MM.1S (cell line): ENCODE data around the gene RAMP1.

ENCODE experiments used
- DNase-seq: peaks from one replicate; pipeline ENCODE4 v3.0.0-alpha.2; 2015
- H2AFZ ChIP-seq: fragments of 300-600 bp; sonication (generic); 2 replicates; pipeline ENCODE4 v1.6.0; 2016; ENCODE audit warnings: antibody characterized with exemption, low read length
- H3F3A ChIP-seq: fragments of 300-600 bp; sonication (generic); 2 replicates; pipeline ENCODE4 v1.6.1; 2016; ENCODE audit warnings: mild to moderate bottlenecking, antibody characterized with exemption, low read length, moderate library complexity, mixed read lengths; ENCODE audit not compliant: insufficient read depth
- H3K27ac ChIP-seq: fragments of 300-600 bp; sonication (generic); 2 replicates; pipeline ENCODE4 v1.5.1; 2016; ENCODE audit warnings: mild to moderate bottlenecking, low read length
- H3K27me3 ChIP-seq: fragments of 300-600 bp; sonication (generic); replicated peaks from 2 replicates; pipeline ENCODE4 v1.6.0; 2016; ENCODE audit warnings: low read length; ENCODE audit not compliant: insufficient read depth
- H3K36me3 ChIP-seq: fragments of 300-600 bp; sonication (generic); replicated peaks from 2 replicates; pipeline ENCODE4 v1.6.1; 2016; ENCODE audit warnings: mild to moderate bottlenecking, low read length, mixed read lengths; ENCODE audit not compliant: insufficient read depth
- H3K4me1 ChIP-seq: fragments of 300-600 bp; sonication (generic); 2 replicates; pipeline ENCODE4 v1.6.1; 2016; ENCODE audit warnings: low read length, mixed read lengths
- H3K4me2 ChIP-seq: fragments of 300-600 bp; sonication (generic); 2 replicates; pipeline ENCODE4 v1.6.0; 2016; ENCODE audit warnings: low read depth, low read length
- H3K4me3 ChIP-seq: fragments of 300-600 bp; sonication (generic); 2 replicates; pipeline ENCODE4 v1.5.1; 2016; ENCODE audit warnings: low read length, mixed read lengths
- H3K79me2 ChIP-seq: fragments of 300-600 bp; sonication (generic); 2 replicates; pipeline ENCODE4 v1.6.1; 2016; ENCODE audit warnings: mixed run types, low read length, mixed read lengths
- H3K9ac ChIP-seq: fragments of 300-600 bp; sonication (generic); 2 replicates; pipeline ENCODE4 v1.6.1; 2016; ENCODE audit warnings: low read length, mixed read lengths
- H3K9me2 ChIP-seq: fragments of 300-600 bp; sonication (generic); replicated peaks from 2 replicates; pipeline ENCODE4 v1.6.1; 2016; ENCODE audit warnings: mild to moderate bottlenecking, low read length, mixed read lengths; ENCODE audit not compliant: insufficient read depth
- H3K9me3 ChIP-seq: fragments of 300-600 bp; sonication (generic); replicated peaks from 2 replicates; pipeline ENCODE4 v1.6.1; 2016; ENCODE audit warnings: mild to moderate bottlenecking, low read length, mixed read lengths; ENCODE audit not compliant: insufficient read depth
- H4K20me1 ChIP-seq: fragments of 300-600 bp; sonication (generic); 2 replicates; pipeline ENCODE4 v1.6.1; 2016; ENCODE audit warnings: mild to moderate bottlenecking, low read length, moderate library complexity, mixed read lengths; ENCODE audit not compliant: insufficient read depth
- EZH2 ChIP-seq: fragments of 300-600 bp; sonication (generic); optimal IDR thresholded peaks from 2 replicates; pipeline ENCODE3; 2017; ENCODE audit warnings: low read depth, mild to moderate bottlenecking, antibody characterized with exemption, low read length, mixed read lengths
- EZH2phosphoT487 ChIP-seq: fragments of 300-600 bp; sonication (generic); IDR thresholded peaks from 2 replicates; pipeline ENCODE4 v1.6.1; 2018; ENCODE audit warnings: antibody characterized with exemption, low read length
- TF ChIP-seq, protein P1 (sequence below): fragments of 300-600 bp; sonication (generic); IDR thresholded peaks from 2 replicates; pipeline ENCODE4 v1.5.1; 2016; ENCODE audit warnings: antibody characterized with exemption, low read length, mixed read lengths

Gene RAMP1

DNA sequence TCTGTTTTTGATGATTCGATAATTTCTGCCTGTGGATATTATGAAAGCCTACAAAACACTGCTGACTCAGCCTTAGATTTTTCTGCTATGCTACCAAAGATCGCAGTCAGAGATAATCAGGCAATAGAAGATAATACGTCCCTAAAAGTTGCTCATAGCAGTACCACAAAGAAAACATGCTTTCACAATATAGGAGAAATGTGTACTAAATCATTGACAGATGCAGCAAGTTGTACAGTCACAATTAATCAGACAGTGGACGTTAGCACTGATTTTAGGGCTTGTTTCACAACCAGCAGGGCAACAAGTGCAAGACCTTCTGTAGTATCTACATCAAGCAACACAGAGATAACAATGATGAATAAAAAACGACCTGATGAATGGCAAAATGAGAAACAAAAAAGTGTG lies 41.4 kb upstream of the RAMP1 start:
- Histone ChIP-seq H3K9me2 (no peaks in the 10 kb centered on the region), H3K4me2 (no peak overlapping the region), H3K36me3 (no peaks in the 10 kb centered on the region), H2AFZ (no peak overlapping the region), H3K9ac (no peak overlapping the region), H4K20me1 (no peaks in the 10 kb centered on the region), H3K4me3 (no peak overlapping the region), H3K79me2 (no peaks in the 10 kb centered on the region), H3K27me3 (no peaks in the 10 kb centered on the region), H3K4me1 (no peaks in the 10 kb centered on the region), H3K27ac (no peak overlapping the region), H3F3A (no peaks in the 10 kb centered on the region), H3K9me3 (no peaks in the 10 kb centered on the region)
- TF ChIP-seq EZH2phosphoT487 (no peak), EZH2 (no peak)
- TF ChIP-seq, protein P1, sequence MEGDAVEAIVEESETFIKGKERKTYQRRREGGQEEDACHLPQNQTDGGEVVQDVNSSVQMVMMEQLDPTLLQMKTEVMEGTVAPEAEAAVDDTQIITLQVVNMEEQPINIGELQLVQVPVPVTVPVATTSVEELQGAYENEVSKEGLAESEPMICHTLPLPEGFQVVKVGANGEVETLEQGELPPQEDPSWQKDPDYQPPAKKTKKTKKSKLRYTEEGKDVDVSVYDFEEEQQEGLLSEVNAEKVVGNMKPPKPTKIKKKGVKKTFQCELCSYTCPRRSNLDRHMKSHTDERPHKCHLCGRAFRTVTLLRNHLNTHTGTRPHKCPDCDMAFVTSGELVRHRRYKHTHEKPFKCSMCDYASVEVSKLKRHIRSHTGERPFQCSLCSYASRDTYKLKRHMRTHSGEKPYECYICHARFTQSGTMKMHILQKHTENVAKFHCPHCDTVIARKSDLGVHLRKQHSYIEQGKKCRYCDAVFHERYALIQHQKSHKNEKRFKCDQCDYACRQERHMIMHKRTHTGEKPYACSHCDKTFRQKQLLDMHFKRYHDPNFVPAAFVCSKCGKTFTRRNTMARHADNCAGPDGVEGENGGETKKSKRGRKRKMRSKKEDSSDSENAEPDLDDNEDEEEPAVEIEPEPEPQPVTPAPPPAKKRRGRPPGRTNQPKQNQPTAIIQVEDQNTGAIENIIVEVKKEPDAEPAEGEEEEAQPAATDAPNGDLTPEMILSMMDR = no peak
- DNase-seq = no peak

DNA sequence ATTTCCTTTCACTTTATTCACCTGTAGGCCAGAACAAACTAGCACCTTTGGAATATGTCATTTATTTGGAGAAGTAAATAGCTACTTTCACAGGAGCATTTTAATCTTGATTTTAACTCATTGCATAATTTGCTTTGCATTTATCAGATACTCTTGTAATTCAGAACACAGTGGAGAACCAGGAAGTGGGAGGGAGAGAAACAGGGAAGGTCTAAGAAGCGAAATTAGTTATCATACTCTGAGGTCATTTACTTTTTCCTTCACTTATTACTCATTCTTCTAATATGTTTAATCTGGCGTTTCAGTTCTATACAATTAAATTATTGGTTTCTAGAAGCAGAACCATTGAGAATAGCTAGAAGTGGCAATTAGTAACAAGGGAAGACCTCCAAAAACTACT lies 40.2 kb upstream of the RAMP1 start:
- H2AFZ ChIP-seq = no peak overlapping the region
- no peaks in the 10 kb centered on the region for H3K4me1 ChIP-seq
- H3K27ac ChIP-seq = no peak overlapping the region
- H4K20me1 ChIP-seq = no peaks in the 10 kb centered on the region
- H3K9ac ChIP-seq = no peak overlapping the region
- H3K4me2 ChIP-seq = no peak overlapping the region
- no peaks in the 10 kb centered on the region for H3K27me3 ChIP-seq
- H3K9me3 ChIP-seq = no peaks in the 10 kb centered on the region
- H3K79me2 ChIP-seq = no peaks in the 10 kb centered on the region
- H3K36me3 ChIP-seq = no peaks in the 10 kb centered on the region
- H3F3A ChIP-seq = no peaks in the 10 kb centered on the region
- no peak for DNase-seq
- H3K9me2 ChIP-seq = no peaks in the 10 kb centered on the region
- H3K4me3 ChIP-seq = no peak overlapping the region
- TF ChIP-seq EZH2 = no peak
- TF ChIP-seq EZH2phosphoT487 = no peak
- TF ChIP-seq, protein P1 = no peak

DNA sequence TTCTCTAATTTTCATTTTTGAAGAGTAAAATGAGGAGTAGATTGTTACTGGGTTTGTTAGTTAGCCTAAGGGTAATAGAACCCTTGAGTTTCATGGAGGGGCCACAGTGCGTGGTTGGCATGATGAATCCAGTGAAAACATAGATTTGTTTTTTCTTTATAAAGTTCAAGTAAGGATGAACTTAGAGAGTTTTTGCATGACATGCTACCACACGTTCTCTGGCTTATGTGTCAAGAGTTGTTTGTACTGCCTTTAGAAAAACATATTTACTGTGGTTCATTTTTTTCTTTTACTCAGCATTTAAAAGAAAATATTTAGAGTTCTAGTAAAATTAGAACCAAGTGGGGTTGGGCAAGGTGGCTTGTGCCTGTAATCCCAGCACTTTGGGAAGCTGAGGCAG lies 39.0 kb upstream of the RAMP1 start:
- Histone ChIP-seq H3K27ac (no peak overlapping the region), H3K4me2 (no peak overlapping the region)

More for the DNA sequence above, 39.0 kb upstream of the RAMP1 start:
- Histone ChIP-seq H3K9me2 (no peaks in the 10 kb centered on the region), H4K20me1 (no peaks in the 10 kb centered on the region), H3K4me3 (no peak overlapping the region), H3K4me1 (no peaks in the 10 kb centered on the region), H2AFZ (no peak overlapping the region), H3K79me2 (no peaks in the 10 kb centered on the region), H3K36me3 (no peaks in the 10 kb centered on the region), H3K9ac (no peak overlapping the region), H3K9me3 (no peaks in the 10 kb centered on the region), H3K27me3 (no peaks in the 10 kb centered on the region), H3F3A (no peaks in the 10 kb centered on the region)
- TF ChIP-seq EZH2phosphoT487 (no peak), EZH2 (no peak)
- TF ChIP-seq, protein P1 = no peak
- no peak for DNase-seq
